CD4-positive, alpha-beta T cell treated with Interleukin-4 for 1 hour (primary cell): ENCODE measurements around the gene CCND2.

ENCODE experiments used
- DNase-seq, 2 donors: peaks; one replicate each; pipeline ENCODE4 v3.0.0-alpha.2; 2020 to 2022

CCND2 gene

DNA sequence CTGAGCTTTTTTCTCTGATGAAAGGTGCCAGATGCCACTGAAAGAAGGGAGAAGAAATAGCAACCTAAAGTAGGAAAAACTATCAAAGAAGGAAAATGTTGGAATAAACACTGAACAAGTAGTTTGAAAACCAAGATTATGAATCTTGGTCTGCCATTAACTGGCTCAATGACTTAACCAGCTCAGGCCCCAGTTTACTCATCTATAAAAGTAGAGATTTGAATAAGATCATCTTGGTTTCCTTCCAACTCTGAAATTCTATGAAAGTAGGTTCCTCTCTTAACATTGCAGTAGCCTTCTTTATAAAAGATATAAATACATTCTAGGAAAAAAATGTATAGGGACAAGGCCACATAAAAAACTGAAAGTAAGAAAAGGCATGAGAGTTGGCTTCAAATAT, 16.1 kb upstream of the CCND2 start:
- no peak for DNase-seq

DNA sequence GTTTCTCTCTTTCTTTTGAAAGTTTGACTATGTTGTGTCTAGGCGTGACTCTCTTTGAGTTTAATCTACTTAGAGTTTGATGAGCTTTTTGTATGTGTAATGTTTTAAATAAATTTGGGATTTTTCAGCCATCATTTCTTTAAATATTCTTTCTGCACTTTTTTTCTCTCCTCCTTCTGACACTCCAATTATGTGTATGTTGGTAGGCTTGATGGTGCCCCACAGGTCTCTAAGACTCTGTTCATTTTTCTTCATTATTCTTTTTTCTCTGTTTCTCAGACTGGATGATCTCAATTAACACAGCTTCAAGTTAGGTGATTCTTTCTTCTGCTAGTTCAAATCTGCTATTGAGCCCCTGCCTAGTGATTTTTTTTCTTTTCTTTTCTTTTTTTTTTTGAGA, 14.5 kb upstream of the CCND2 start:
- no peak for DNase-seq

DNA sequence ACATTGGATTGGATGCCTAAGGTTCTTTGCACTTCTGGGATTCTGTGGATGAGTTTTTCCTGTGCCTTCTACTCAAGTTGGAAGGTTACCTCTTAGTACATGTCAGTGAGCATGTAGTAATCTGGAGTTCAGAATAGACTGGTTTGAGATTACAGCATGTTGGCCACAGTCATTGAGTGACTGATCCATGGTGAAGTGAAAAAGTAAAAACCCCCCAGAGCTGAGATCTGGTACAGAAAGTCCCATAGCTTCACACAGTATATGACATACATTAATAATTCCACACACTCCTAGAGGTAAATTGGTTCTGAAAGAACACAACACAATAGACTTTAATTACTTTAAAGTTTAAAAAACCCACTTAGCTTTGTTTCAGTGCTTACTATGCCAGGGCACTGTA, 11.9 kb upstream of the CCND2 start:
- DNase-seq = no peak

DNA sequence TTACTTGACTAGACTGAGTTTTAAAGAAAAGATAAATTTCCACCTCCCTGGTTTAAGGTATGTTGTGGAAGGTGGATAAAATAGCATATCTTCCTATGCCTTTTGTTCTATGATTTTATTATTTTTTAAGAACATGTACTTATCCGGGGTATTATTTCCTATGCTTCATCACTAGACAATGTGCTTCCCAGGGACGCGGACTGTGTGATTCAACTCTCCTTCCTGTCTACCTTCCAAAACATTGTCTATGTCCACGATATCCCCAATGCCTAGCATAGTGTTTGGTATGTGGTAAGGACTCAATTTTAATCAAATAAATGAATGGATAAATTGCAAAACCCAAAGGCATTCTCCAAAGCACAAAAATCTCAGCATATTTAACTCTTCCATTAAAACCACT, 8.3 kb upstream of the CCND2 start:
- DNase-seq = no peak

DNA sequence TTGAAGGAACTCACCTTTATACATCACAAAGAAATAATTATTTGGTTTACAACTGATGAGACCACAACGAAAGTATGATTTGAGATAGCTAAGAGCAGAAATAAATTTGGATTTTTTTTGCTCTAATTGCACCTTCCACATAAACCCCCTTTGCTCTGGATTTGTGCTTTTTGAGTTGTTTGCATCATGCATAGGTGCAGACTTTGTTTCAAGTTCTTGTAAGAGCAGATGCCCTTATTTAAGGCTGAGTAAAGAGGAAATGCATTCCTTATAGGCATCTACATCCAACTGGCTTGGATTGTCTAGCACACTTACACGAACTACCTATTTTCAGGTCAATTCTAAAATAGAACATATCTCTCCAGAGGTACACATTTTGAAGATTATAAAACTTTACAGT, 6.6 kb upstream of the CCND2 start:
- DNase-seq = no peak

DNA sequence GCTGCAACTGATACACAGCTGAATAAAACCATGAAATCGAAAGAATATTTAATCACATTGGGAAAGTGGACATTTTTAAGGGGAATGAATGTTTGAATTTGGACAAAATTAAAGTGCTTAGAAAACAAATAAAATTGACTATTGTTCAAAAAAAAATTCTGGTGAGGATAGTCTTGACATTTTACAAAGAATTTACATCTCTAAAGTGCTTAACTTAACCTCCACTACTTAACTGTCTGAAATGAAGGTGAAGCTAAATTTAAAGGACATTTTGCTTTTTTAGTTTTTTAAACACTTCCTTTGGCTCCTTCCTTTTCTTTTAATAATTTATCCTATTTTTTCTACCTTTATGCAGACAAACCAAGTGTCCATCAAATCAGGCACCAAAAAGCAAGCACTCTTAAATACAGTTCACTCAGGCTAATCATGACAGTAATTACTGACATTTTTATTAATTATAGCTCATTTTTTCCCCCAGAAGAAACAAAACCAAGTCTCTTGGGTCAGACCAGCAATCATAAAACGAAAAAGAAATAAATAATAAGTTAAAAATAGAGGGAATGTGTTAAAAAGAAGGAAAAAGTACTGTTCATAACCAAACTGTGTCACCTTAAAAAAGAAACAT, 5.7 kb upstream of the CCND2 start:
- no peak for DNase-seq

DNA sequence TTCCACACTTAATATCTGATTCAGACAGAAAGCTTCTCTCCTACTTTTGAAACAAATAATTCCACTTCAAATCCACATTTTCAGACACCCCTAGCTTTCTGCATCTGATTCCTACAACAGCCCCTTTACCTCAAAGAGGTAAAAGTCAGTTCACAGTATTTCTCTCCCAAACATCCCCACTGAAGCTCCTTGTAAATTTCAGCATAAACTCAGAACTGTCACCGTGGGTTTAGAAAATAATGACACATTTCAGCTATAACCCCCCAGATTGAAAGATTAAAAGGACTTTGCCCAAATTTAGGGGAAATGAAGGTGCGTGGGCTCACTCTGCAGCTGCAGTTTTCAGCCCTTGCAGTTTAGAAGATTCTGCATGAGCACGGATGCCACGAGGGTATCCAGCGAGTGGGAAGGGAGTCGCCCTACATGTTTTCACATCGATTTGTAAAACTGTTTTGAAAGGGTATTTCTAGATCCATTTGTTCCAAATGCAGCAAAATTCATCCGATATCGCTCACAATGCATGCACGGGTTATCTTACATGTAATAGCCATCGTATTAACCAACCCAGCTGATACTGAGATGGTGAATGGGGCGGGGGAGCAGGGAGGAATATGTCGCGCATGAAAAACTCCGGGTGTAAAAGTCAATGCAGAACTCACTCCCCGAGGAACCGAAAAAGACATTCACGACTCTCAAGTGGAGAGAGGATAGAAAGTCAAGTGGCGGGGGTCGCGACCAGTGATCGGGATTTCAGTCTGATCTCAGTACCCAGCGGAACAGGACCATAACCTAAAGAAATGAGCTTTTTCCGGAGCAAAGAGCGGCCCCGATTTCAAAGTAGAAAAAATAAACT, 5.0 kb upstream of the CCND2 start:
- DNase-seq = peak; percentile 42 to 62

DNA sequence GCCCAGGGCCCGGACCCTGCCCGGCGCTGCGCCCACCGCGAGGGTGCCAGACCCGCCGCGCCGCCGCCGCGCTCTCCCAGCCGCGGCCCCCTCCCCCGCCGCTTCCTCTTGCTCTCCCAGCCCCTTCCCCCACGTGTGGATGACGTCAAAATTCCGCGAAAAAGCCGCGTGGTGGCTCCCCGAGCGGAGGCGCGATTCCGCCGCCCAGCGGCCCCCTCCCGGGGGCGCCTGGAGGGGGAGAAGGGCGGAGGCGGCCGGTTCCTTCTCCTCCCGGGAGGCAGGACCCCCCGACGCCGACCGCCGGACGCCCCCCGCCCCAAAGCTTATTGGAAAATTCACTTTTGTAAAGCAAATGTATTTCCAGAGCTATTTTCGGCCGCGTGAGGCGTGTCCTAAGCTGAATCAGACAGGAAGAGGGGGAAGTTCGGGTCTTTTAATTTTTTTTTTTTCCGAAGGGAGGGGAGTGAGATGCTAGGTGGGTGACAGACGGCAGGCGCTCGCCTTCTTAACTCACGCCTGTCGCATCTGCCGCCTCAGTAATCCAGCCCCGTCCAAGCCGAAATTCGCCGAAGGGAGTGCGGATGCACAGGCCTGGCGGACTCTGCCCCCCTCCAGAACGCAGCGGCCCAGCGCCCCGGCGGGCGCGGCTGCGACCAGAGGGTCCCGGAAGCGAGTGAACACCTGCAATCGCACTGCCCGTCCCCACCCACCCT, 4.1 kb upstream of the CCND2 start:
- DNase-seq = peak; percentile 92 to 94

DNA sequence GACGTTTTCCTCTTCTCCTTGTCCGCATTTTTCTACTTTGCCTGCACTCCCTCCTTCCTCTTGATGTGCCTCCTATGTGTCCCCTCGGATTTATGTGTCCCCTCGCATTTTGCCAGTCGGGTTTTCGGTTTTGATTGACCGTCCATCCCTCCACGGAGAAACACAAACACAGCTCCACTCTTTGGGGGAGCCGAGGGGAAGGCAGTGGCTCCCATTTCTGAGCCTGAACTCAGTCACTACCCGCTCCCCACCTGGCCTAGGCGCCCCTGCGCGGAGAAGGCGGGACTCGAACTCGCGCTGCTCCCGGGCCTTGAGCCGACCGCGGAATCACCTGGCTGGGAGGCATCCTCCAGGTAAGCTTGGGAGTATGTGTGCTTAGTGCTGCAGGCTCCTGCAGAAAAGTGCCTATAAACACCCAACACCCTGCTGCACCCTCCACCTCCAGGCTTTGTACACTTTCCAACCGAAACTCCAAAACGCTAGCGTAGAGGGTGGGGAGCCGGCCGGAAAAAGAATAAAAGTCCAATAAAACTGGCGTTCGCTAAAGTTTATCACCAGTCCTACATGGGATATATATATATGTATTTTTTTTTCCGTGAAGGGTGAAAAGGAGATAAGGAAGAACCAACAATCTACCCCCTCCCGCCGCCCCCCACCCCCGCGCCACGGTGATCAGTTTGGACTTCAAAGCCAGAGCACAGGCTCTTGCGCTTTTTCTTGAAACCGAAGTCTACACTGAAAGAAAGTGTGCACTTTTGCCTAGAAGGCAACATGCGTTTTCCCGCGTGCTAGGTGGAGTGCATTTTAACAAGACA, 3.3 kb upstream of the CCND2 start:
- DNase-seq = no peak

DNA sequence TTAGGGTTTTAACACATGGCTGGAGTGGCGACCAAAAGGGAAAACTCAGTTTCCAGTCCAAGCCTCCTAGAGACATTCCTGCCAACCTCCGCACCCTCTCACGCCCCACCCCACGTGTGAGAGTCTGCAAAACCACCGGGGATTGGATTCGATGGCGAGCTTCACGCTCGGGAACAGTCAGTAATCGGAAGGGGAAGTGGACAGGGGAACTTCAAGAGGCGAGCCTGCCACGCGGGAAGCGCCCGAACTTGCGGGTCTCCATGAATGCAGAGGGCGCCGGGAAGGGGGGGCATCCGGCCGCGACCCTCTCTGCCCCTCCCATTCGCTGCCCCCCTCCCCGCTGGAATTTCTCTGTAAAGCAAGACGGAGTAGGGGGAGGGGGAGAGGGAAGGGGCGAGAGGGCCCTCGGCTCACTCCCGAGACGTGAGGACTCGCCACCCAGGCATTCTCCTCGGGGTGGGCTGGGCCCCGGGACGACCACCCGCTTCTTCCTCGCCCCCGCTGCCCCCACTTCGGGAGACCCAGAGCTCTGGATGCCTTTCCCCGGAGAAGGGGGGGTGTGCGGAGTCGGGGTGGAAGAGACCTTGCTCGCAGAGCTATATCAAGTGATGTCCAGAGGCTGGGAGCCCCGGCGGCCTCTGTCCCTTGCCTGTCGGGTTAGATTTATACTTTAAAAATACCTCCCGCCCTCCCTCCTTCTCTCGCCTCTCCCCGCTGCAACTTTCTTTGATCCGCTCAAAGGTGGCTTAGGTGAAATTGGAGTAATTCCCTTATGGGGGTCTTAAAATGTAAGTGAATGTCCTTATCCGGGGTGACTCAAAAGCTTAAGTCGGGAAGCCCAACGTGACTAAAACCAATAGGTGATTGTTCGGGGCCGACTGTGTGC, 2.5 kb upstream of the CCND2 start:
- peak; percentile 55 to 61 for DNase-seq

DNA sequence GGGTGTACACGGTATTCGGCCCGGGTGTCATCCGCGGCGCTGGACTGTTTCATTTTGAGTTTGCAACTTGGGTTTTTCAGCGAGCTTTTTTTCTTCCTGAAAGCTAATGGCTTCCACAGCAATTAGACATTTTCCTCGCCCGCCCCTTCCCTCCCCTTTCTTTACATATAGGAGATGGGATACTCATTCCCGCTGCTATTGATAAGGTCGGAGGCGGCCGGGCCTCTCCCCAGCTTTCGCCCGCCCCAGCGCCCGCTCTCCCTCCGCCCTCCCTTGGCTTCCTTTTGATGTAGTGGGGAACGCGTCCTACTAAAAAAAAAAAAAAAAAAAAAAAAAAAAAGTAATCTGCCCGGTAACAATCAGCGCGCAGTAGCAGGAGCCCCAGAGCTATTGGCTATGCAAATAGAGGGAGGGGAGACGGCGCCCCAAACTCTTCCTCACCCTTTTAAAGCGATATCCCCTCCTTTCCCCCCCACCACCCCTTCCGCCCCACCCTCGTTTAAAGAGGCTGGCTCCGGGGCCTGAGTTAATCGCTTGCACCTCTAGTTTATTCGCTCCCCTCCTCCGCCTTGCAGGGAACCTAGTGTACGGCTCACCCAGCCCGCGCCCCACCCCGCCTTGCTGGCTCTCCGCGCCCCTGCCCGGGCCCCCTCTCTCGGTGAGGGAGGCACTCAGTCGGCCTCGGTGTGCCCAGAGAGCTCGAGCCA, 1.7 kb upstream of the CCND2 start:
- peak; percentile 94 to 95 for DNase-seq

DNA sequence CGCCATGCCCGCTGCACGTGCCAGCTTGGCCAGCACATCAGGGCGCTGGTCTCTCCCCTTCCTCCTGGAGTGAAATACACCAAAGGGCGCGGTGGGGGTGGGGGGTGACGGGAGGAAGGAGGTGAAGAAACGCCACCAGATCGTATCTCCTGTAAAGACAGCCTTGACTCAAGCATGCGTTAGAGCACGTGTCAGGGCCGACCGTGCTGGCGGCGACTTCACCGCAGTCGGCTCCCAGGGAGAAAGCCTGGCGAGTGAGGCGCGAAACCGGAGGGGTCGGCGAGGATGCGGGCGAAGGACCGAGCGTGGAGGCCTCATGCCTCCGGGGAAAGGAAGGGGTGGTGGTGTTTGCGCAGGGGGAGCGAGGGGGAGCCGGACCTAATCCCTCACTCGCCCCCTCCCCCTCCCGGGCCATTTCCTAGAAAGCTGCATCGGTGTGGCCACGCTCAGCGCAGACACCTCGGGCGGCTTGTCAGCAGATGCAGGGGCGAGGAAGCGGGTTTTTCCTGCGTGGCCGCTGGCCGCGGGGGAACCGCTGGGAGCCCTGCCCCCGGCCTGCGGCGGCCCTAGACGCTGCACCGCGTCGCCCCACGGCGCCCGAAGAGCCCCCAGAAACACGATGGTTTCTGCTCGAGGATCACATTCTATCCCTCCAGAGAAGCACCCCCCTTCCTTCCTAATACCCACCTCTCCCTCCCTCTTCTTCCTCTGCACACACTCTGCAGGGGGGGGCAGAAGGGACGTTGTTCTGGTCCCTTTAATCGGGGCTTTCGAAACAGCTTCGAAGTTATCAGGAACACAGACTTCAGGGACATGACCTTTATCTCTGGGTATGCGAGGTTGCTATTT, 914 bp upstream of the CCND2 start:
- DNase-seq = peak; percentile 80 to 86

DNA sequence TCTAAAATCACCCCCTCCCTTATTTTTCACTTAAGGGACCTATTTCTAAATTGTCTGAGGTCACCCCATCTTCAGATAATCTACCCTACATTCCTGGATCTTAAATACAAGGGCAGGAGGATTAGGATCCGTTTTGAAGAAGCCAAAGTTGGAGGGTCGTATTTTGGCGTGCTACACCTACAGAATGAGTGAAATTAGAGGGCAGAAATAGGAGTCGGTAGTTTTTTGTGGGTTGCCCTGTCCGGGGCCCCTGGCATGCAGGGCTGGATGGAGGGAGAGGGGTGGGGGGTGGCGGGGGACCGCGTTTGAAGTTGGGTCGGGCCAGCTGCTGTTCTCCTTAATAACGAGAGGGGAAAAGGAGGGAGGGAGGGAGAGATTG, 300 bp upstream of the CCND2 start:
- no peak for DNase-seq

DNA sequence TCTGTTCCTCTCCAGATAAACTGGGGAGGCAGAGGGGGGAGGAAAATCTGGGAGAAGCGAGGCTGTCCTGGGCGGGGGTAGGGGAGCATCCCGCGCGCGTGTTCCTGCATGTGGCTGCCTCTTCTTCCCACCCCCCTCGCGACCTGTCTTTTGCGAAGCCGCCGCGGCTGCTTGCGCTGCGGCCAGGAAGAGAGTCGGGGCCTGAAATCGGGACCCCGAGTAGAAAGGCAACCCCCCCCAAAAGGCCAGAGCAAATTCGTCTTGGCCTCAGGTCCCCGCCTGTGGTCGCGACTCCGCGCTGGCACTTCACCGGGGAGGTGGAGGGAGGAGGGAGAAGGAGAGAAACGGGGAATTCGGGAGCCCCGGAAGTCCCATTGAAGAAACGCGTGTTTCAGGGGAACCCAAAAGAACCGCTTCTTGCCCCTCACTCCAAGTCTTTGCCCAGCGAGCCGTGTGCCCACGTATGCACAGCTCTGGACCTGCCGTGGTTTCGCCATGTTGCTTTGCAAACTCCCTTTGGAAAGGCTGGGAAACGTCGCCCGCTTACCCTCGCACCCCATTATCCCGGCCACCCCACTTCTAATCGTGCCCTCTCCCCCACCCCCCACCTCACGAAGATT, 944 bp downstream of the CCND2 start:
- peak in 1 of 2 donors; percentile 42 for DNase-seq

DNA sequence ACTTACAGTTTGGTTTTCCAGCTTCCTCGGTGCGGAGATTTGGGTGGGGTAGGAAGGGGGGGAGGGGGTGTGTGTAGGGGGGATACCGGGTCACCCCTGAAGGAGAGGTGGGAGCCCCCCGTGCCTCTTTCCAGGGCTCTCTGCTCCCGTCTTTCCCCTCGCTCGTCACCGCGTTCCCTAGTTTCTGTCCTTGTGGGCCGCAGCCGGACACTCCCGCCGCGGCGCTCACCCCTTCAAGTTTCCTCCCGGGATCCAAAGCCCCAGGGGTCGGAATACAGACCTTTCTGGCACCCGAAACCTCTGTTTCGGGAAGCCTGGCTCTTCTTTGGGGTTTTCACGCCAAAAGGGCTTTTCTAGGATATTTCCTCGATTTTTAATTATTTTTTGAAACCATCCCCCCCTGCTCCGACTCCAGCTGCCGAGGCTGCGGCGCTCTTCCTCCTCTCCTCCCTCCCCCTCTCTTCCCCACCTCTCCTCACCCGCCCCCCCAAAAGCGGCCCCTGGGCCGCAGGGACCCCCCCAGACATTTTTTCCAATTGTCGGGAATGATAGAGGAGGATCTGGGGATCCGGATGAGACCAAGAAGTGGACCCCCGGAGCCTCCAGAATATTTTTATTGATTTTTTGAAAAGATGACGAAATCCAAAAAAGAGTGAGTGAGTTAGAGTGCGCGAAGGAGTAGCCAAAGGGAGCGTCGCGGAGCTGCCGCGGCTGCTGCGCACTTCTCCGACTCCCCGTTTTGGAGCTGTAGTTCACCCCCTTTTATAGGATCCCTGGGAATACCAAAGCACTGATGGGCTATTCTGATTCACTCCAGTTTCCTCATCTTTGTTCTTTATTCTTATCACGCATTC, 1.7 kb downstream of the CCND2 start:
- no peak for DNase-seq

DNA sequence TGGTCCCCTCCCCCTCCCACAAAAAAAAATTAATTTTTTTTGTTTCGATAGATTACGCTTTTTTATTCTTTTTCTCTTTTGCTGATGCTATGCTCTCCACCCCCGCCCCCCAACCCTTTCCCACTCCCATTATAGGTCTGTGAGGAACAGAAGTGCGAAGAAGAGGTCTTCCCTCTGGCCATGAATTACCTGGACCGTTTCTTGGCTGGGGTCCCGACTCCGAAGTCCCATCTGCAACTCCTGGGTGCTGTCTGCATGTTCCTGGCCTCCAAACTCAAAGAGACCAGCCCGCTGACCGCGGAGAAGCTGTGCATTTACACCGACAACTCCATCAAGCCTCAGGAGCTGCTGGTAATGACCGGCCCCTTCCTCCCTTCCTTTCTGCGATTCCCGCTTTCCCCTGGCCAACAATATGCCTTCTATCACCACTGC, 2.3 kb downstream of the CCND2 start:
- no peak for DNase-seq

DNA sequence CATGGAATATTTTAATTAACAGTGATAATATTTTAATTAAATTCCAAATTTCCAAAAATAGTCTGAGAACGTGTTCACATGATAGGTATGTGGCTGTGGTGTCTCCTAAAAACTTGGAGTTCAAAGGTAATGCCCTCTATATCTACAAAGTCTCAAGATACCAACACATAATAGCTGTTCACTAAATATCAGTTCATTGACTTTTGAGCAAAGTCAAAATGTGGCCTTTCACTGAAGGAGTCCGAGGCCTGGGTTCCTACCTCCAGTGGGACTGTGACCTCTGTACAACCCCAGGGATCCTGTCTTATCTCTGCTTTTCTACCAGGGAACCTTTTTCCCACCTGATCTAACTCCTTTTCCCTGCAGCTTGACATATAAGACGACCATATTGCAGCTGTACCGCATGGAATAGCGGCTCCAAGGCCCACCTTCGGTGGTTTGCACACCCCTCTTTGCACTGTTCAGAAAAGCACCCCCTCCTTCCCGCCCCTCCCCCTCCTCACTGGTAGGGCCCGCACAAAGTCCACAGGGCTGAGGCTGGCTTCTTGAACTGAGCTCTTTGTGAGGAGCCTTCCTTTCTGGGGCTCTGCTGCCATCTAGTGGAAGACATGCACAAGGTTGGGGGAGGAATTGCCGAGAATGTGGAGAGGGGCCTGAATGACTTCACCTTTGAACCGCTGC, 3.1 kb downstream of the CCND2 start:
- peak; percentile 91 to 93 for DNase-seq

DNA sequence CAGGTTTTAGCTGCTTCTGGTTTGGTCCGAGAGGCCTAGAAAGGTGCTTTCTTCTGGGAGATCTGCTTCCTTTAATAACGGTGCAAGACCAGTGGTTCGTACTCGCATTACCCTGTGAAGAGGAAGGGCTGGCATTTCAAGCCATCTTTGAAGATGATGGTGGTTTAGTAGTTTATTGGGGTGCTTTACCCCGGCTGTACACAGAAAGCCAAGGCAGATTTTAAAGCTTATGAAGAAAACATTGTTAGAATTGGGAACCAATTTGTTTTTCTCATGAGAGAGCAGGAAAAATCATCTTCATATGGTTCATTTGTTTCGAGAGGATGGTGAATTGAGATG, 3.6 kb downstream of the CCND2 start:
- DNase-seq = no peak
